NCI-H1694 (cell line): ENCODE measurements around the gene NPAS2.

Experiments used
- DNase-seq: peaks from one replicate; lab custom pipeline; 2025; lab: John Stamatoyannopoulos, UW

Gene NPAS2

GRCh38 chr2:100819370-100820272, at the start of gene NPAS2:
Gene NPAS2 (plus strand): TSS chr2:100820139. CDS start chr2:100904755, 84,616 bp downstream.
- DNase-seq: no peak

GRCh38 chr2:100771125-100771524, 48.8 kb upstream of the NPAS2 start:
- no peak for DNase-seq

- DNase-seq: no peak
These were observed 46.4 kb upstream of the NPAS2 start for GRCh38 chr2:100773538-100773937.

- DNase-seq: no peak
These were observed 43.5 kb upstream of the NPAS2 start for GRCh38 chr2:100776445-100776844.

- DNase-seq: no peak
These were observed 41.1 kb upstream of the NPAS2 start for GRCh38 chr2:100778637-100779450.

- DNase-seq: no peak
These were observed 40.1 kb upstream of the NPAS2 start for GRCh38 chr2:100779908-100780202.

- no peak for DNase-seq
These were observed 39.5 kb upstream of the NPAS2 start for GRCh38 chr2:100780203-100781008.

- no peak for DNase-seq
These were observed 39.0 kb upstream of the NPAS2 start for GRCh38 chr2:100781009-100781325.

GRCh38 chr2:100781523-100782379, 38.2 kb upstream of the NPAS2 start:
- DNase-seq: no peak

- DNase-seq: no peak
These were observed 37.5 kb upstream of the NPAS2 start for GRCh38 chr2:100782380-100782878.

- DNase-seq: no peak
These were observed 36.0 kb upstream of the NPAS2 start for GRCh38 chr2:100783987-100784386.

- DNase-seq: no peak
These were observed 35.3 kb upstream of the NPAS2 start for GRCh38 chr2:100784681-100785080.

- DNase-seq: no peak
These were observed 34.2 kb upstream of the NPAS2 start for GRCh38 chr2:100785626-100786296.

GRCh38 chr2:100786297-100786658, 33.7 kb upstream of the NPAS2 start:
- no peak for DNase-seq

GRCh38 chr2:100786985-100787384, 33.0 kb upstream of the NPAS2 start:
- no peak for DNase-seq

- DNase-seq: no peak
These were observed 30.6 kb upstream of the NPAS2 start for GRCh38 chr2:100789361-100789760.

GRCh38 chr2:100791294-100791935, 28.5 kb upstream of the NPAS2 start:
- no peak for DNase-seq

- no peak for DNase-seq
These were observed 28.0 kb upstream of the NPAS2 start for GRCh38 chr2:100791936-100792308.

- DNase-seq: no peak
These were observed 26.7 kb upstream of the NPAS2 start for GRCh38 chr2:100793220-100793619.

GRCh38 chr2:100793982-100794381, 26.0 kb upstream of the NPAS2 start:
- no peak for DNase-seq
